CD4-positive, alpha-beta T cell treated with Interleukin-17A for 4 hours (primary cell): ENCODE results near the gene CDH15.

Experiments
- DNase-seq: peaks from one replicate; pipeline ENCODE4 v3.0.0-alpha.2; 2020; ENCODE audit warnings: mixed read lengths

The CDH15 gene

GRCh38 chr16:89200850-89201411 is 29.4 kb downstream of the CDH15 start:
- no peak for DNase-seq

DNA sequence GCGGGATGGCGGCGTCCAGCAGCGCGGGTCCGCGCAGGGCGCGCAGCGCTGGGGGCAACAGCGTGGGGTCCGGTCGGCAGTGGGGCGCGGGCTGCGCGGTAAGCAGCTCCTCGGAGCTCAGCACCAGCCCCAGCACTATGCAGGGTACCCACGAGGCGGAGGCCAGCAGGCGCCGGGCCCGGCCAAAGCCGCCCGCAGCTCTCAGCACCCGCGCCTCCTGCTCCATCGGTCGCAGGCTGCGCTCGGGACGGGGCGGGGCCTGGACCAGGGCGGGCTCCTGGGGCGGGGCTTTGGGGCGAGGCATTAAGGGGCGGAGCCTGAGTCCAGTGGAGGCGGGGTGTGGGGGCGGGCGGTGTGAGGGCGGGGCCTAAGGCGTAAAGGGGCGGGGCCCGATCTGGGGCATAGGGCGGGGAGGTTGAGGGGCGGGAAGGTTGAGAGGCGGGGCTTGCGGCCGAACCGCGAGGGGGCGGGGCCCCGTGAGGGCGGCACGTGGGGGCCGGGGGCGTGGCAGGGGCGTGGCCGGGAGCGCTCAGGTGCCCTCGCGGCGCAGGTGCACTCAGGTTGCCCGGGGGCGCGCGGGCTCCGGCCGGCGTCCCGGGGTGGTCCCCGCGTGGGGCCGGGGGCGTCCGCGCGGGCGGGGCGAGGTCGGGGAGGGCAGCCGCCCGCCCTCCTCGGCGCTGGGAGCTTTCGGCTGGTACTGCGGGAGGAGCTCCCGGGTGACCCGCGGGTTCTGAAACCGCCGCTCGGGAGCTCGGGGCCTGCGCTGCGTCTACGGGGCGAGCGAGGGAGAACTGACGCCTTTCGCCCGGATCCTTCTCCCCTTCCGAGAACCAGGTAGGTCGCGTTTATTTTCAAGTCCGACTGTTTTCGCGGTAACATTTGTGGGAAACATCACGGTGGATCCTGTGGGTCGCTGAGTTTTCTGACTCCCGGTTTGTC is 30.2 kb downstream of the CDH15 start:
- DNase-seq: peak; percentile 82

GRCh38 chr16:89202422-89203215 is 31.1 kb downstream of the CDH15 start:
- DNase-seq: no peak

GRCh38 chr16:89207993-89208392 is 36.4 kb downstream of the CDH15 start:
- DNase-seq: no peak

GRCh38 chr16:89209522-89210044 is 38.0 kb downstream of the CDH15 start:
- no peak for DNase-seq

GRCh38 chr16:89210165-89210903 is 38.8 kb downstream of the CDH15 start:
- no peak for DNase-seq

- no peak for DNase-seq
Measured at GRCh38 chr16:89210904-89211515, 39.5 kb downstream of the CDH15 start.

- DNase-seq: peak; percentile 87
Measured at GRCh38 chr16:89216315-89217137, 45.0 kb downstream of the CDH15 start.

DNA sequence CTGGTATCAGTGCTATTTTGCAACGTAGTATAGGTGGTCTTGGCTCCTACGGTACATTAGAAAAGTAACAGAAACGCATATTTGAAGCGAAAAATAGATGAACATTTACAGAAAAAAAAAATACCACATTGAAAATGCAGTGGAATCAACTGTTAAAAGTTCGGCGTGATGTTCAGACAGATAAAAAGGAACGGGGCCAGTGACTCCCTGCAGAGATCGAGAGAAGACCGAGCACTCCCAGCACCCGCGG is 45.5 kb downstream of the CDH15 start:
- DNase-seq: no peak

GRCh38 chr16:89217388-89218191 is 46.0 kb downstream of the CDH15 start, which contains the start of gene ZNF778:
Gene ZNF778, plus strand, starts transcription at chr16:89217703. Its CDS starts 3,425 bp downstream, at chr16:89221128.
- DNase-seq: peak; percentile 86

DNA sequence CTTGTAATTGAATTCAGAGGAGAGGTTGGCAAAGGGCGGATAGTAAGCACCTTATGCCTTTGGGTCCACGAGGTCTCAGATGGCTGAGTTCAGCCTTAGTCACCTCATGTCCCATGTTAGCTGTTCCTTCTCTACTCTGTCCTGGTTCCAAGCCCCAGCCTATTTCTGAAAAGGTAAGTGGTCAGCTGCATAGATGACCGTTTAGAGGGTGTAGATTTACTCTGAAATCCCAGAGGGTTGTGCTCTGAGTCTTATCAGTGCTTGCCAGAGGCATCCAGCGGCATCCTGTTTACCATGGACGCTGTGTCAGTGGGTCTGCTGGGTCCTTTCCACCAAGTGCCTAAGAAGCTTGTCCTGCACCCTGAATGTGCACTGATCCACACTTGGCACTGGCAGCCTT is 47.8 kb downstream of the CDH15 start:
- DNase-seq: no peak

GRCh38 chr16:89221604-89222003 is 50.1 kb downstream of the CDH15 start:
- DNase-seq: no peak

- DNase-seq: no peak
Measured at GRCh38 chr16:89222931-89223330, 51.4 kb downstream of the CDH15 start.

- no peak for DNase-seq
Measured at GRCh38 chr16:89224665-89225064, 53.1 kb downstream of the CDH15 start.

- DNase-seq: no peak
Measured at GRCh38 chr16:89230255-89230654, 58.7 kb downstream of the CDH15 start.

DNA sequence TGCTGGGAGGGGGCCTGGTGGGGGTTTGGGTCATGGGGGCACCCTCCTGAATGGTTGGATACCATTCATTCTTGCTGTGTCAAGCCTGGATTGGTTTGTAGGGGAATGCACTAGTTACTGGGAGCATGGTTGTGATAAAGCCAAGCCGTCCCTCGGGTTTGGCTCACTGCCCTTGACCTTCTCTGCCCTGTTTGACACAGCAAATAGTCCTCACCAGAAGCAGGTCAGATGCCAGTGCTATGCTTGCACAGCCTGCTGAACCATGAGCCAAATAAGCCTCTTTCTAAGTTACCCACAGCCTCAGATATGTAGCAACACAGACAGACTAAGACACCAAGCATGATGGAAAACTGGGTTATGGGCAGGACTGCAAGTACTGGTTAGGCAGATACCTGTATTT is 60.6 kb downstream of the CDH15 start:
- DNase-seq: no peak

- DNase-seq: no peak
Measured at GRCh38 chr16:89233678-89234490, 62.3 kb downstream of the CDH15 start.

- DNase-seq: no peak
Measured at GRCh38 chr16:89237733-89238132, 66.2 kb downstream of the CDH15 start.

- peak; percentile 78 for DNase-seq
Measured at GRCh38 chr16:89241187-89242007, 69.8 kb downstream of the CDH15 start.
